ENCODE data around the gene COL18A1. TPM values are rescaled to one million over a fixed set of nuclear protein-coding genes. Genes with fewer than 3 reads are reported as not detected.

The COL18A1 gene
- polyA plus RNA-seq, 1 donor (not counting 4 experiments of a cell fraction or from before 2014, with no cell fraction given): 13.0 TPM

- Histone ChIP-seq H3K9me3 (ENCODE audit: control insufficient read depth, low read depth, low read length) (no peaks in the 10 kb centered on the region), H3K27me3 (ENCODE audit: control insufficient read depth, extremely low read depth, insufficient read depth, low read length) (peaks cover 15% of the 10 kb centered on the region), H3K36me3 (ENCODE audit: control insufficient read depth in 2 of 2, extremely low read depth in 1 of 2, insufficient read depth in 2 of 2, low read length in 2 of 2) (no peaks in the 10 kb centered on the region), H3K4me3 (ENCODE audit: control insufficient read depth in 2 of 3, extremely low read depth in 1 of 3, insufficient read depth in 2 of 3, low read depth in 1 of 3, low read length in 3 of 3) (no peak overlapping the region), H4K20me1 (ENCODE audit: control insufficient read depth, extremely low read depth, insufficient read depth, low read length) (no peaks in the 10 kb centered on the region), H2AFZ (ENCODE audit: control insufficient read depth, low read length) (peak overlapping the region; percentile 36), H3K9ac (ENCODE audit: control insufficient read depth, extremely low read depth, insufficient read depth, low read length) (no peak overlapping the region), H3K4me2 (ENCODE audit: control insufficient read depth, extremely low read depth, insufficient read depth, low read depth, low read length) (peak overlapping the region; percentile 52), H3K79me2 (ENCODE audit: control insufficient read depth, insufficient read depth, low read length) (no peaks in the 10 kb centered on the region), H3K27ac (ENCODE audit: control insufficient read depth, insufficient read depth, low read length) (no peak overlapping the region), H3K9me1 (ENCODE audit: control insufficient read depth, extremely low read depth, insufficient read depth, low read length) (no peaks in the 10 kb centered on the region), H3K4me1 (ENCODE audit: control insufficient read depth, extremely low read depth, insufficient read depth, low read length) (peaks cover 3% of the 10 kb centered on the region)
- TF ChIP-seq EZH2 (IDR thresholded peaks at IDR 0.05; ENCODE audit: low read length): no peak
- no peak for TF ChIP-seq CTCF (optimal IDR thresholded peaks at IDR 0.05 in 1 of 3, IDR thresholded peaks at IDR 0.05 in 1 of 3, conservative IDR thresholded peaks at IDR 0.05 in 1 of 3; ENCODE audit: extremely low read depth in 1 of 3, insufficient read depth in 2 of 3, low read length in 3 of 3)
- FAIRE-seq (no peak), DNase-seq (ENCODE audit: low read depth, low spot score) (no peak)
- dilution Hi-C loops (cut with MboI; ENCODE audit: extremely low pct_ligation_motif_present, low sequenced_read_pairs): no loop called here
Measured at GRCh38 chr21:45357436-45358260, 47.3 kb upstream of the COL18A1 start.

- FAIRE-seq (no peak), DNase-seq (ENCODE audit: low read depth, low spot score) (no peak)
- no peaks in the 10 kb centered on the region for H3K9me3 ChIP-seq (ENCODE audit: control insufficient read depth, low read depth, low read length)
- peaks cover 15% of the 10 kb centered on the region for H3K27me3 ChIP-seq (ENCODE audit: control insufficient read depth, extremely low read depth, insufficient read depth, low read length)
- no peak overlapping the region for H3K27ac ChIP-seq (ENCODE audit: control insufficient read depth, insufficient read depth, low read length)
- H3K9me1 ChIP-seq (ENCODE audit: control insufficient read depth, extremely low read depth, insufficient read depth, low read length): no peaks in the 10 kb centered on the region
- no peak for TF ChIP-seq EZH2 (IDR thresholded peaks at IDR 0.05; ENCODE audit: low read length)
- no peak for TF ChIP-seq CTCF (optimal IDR thresholded peaks at IDR 0.05 in 1 of 3, IDR thresholded peaks at IDR 0.05 in 1 of 3, conservative IDR thresholded peaks at IDR 0.05 in 1 of 3; ENCODE audit: extremely low read depth in 1 of 3, insufficient read depth in 2 of 3, low read length in 3 of 3)
- no peaks in the 10 kb centered on the region for H3K79me2 ChIP-seq (ENCODE audit: control insufficient read depth, insufficient read depth, low read length)
- dilution Hi-C loops (cut with MboI; ENCODE audit: extremely low pct_ligation_motif_present, low sequenced_read_pairs): no loop called here
- H4K20me1 ChIP-seq (ENCODE audit: control insufficient read depth, extremely low read depth, insufficient read depth, low read length): no peaks in the 10 kb centered on the region
- no peak overlapping the region for H2AFZ ChIP-seq (ENCODE audit: control insufficient read depth, low read length)
- H3K4me3 ChIP-seq (ENCODE audit: control insufficient read depth in 2 of 3, extremely low read depth in 1 of 3, insufficient read depth in 2 of 3, low read depth in 1 of 3, low read length in 3 of 3): no peak overlapping the region
- H3K9ac ChIP-seq (ENCODE audit: control insufficient read depth, extremely low read depth, insufficient read depth, low read length): no peak overlapping the region
- peaks cover 3% of the 10 kb centered on the region for H3K4me1 ChIP-seq (ENCODE audit: control insufficient read depth, extremely low read depth, insufficient read depth, low read length)
- H3K4me2 ChIP-seq (ENCODE audit: control insufficient read depth, extremely low read depth, insufficient read depth, low read depth, low read length): no peak overlapping the region
- no peaks in the 10 kb centered on the region for H3K36me3 ChIP-seq (ENCODE audit: control insufficient read depth in 2 of 2, extremely low read depth in 1 of 2, insufficient read depth in 2 of 2, low read length in 2 of 2)
Measured at GRCh38 chr21:45358261-45358670, 46.7 kb upstream of the COL18A1 start.

Measured in keratinocyte (primary cell).